HG02981 (cell line): ENCODE results near the gene HSPB1.
"Not testable (repeated sequence)": the region's sequence is repeated elsewhere in the genome, so short reads cannot be mapped to it uniquely, and the experiment has no call there.

Source experiments
- ATAC-seq: cut with Tn5 transposase; IDR thresholded peaks from one replicate; pipeline ENCODE4 v1.9.1; 2021; ENCODE audit warnings: mild to moderate bottlenecking, moderate library complexity; ENCODE audit not compliant: unreplicated experiment

HSPB1 gene

GRCh38 chr7:76281006-76281705 lies 21.3 kb upstream of the HSPB1 start:
- ATAC-seq = no peak

GRCh38 chr7:76281706-76282343 lies 20.6 kb upstream of the HSPB1 start:
- ATAC-seq = no peak

- no peak for ATAC-seq
Measured at GRCh38 chr7:76282344-76283253, 19.9 kb upstream of the HSPB1 start.

- no peak for ATAC-seq
Measured at GRCh38 chr7:76283254-76284159, 19.0 kb upstream of the HSPB1 start.

- no peak for ATAC-seq
Measured at GRCh38 chr7:76285604-76286374, 16.7 kb upstream of the HSPB1 start.

- ATAC-seq = no peak
Measured at GRCh38 chr7:76286842-76287403, 15.6 kb upstream of the HSPB1 start.

GRCh38 chr7:76290847-76291350 lies 11.6 kb upstream of the HSPB1 start:
- not testable (repeated sequence) for ATAC-seq

GRCh38 chr7:76291351-76292212 lies 10.9 kb upstream of the HSPB1 start:
- peak; percentile 79 for ATAC-seq

GRCh38 chr7:76292213-76292573 lies 10.3 kb upstream of the HSPB1 start:
- peak; percentile 15 for ATAC-seq

- ATAC-seq = not testable (repeated sequence)
Measured at GRCh38 chr7:76292911-76293310, 9.6 kb upstream of the HSPB1 start.

GRCh38 chr7:76293407-76293901 lies 9.0 kb upstream of the HSPB1 start:
- ATAC-seq = no peak

- no peak for ATAC-seq
Measured at GRCh38 chr7:76294344-76295024, 8.0 kb upstream of the HSPB1 start.

GRCh38 chr7:76296743-76297740 lies 5.4 kb upstream of the HSPB1 start:
- ATAC-seq = no peak

GRCh38 chr7:76300166-76300731 lies 2.2 kb upstream of the HSPB1 start:
- ATAC-seq = no peak

GRCh38 chr7:76301000-76301399 lies 1.5 kb upstream of the HSPB1 start:
- no peak for ATAC-seq
